Mucosa of descending colon (tissue), 3 donors: ENCODE measurements around the gene CCDC120. TPM values are rescaled to one million over a fixed set of nuclear protein-coding genes. Genes with fewer than 3 reads are reported as not detected.

ENCODE experiments used
- ATAC-seq: fragments of 200-7000 bp; cut with Tn5 transposase; one replicate; pipeline ENCODE4 v1.9.1; 2020; ENCODE audit warnings: mild to moderate bottlenecking, moderate library complexity
- DNase-seq, 3 donors: peaks; one replicate each; pipeline ENCODE4 v3.0.0-alpha.2; 2020
- H3K36me3 ChIP-seq: fragments of 200-600 bp; one replicate; pipeline ENCODE4 v1.8.0; 2021; ENCODE audit warnings: low read depth, mild to moderate bottlenecking
- H3K4me1 ChIP-seq: fragments of 200-600 bp; one replicate; pipeline ENCODE4 v1.8.0; 2021; ENCODE audit warnings: low read depth, mild to moderate bottlenecking
- H3K4me3 ChIP-seq: fragments of 200-600 bp; one replicate; pipeline ENCODE4 v1.8.0; 2021; ENCODE audit warnings: mild to moderate bottlenecking
- H3K9me3 ChIP-seq: fragments of 200-600 bp; one replicate; pipeline ENCODE4 v1.8.0; 2021; ENCODE audit warnings: mild to moderate bottlenecking
- CTCF ChIP-seq: fragments of 200-600 bp; IDR thresholded peaks from one replicate; pipeline ENCODE4 v1.8.0; 2022; ENCODE audit warnings: antibody characterized with exemption, mild to moderate bottlenecking
- intact Hi-C, 2 donors: fragments of 100-400 bp; cut with DNase I in 1 of 2; cut with micrococcal nuclease in 1 of 2; formaldehyde crosslinking; loops; one replicate each; pipeline versions ENCODE4 v1.11.0 to v1.11.1; 2022; cut with DNase I, micrococcal nuclease
- total RNA-seq, 3 donors: library from RNA; stranded (reverse); fragmentation: NEBNext Ultra II Directional in 2 of 3; extraction: Animal tissue kit (Norgen Biotek cat#: 25700) in 2 of 3; gene quantifications; one replicate each; pipeline versions ENCODE4 v1.2.1 to v1.2.4, GENCODE V29; 2021 to 2023
- donor health status: DM: no; HTN: no; CAD: no; lungs with moderate emphysema.
- donor health status: DM: no; HTN: no; CAD: no.
- donor health status: DM: no; HTN: yes; CAD: no.

The CCDC120 gene
- total RNA-seq, 3 donors from 2014 or later: 11.6 to 16.7 (median 12.5) TPM

- TF ChIP-seq CTCF: no peak
- no peak for ATAC-seq
- Histone ChIP-seq H3K4me1 (no peaks in the 10 kb centered on the region), H3K36me3 (no peaks in the 10 kb centered on the region), H3K9me3 (no peaks in the 10 kb centered on the region), H3K4me3 (no peak overlapping the region)
- DNase-seq: no peak
- intact Hi-C loops: no loop called here
Measured at GRCh38 chrX:49070988-49071387, 12.2 kb downstream of the CCDC120 start.

GRCh38 chrX:49071877-49072711, 13.3 kb downstream of the CCDC120 start:
- H3K36me3 ChIP-seq: no peaks in the 10 kb centered on the region
- no peak overlapping the region for H3K4me3 ChIP-seq
- no peaks in the 10 kb centered on the region for H3K9me3 ChIP-seq
- intact Hi-C loops: no loop called here
- H3K4me1 ChIP-seq: no peaks in the 10 kb centered on the region
- ATAC-seq (peak; percentile 47), DNase-seq (peak; percentile 67 to 79 (median 72))
- TF ChIP-seq CTCF: no peak

- Histone ChIP-seq H3K4me3 (no peak overlapping the region), H3K4me1 (no peaks in the 10 kb centered on the region), H3K36me3 (no peaks in the 10 kb centered on the region), H3K9me3 (no peaks in the 10 kb centered on the region)
- DNase-seq (no peak), ATAC-seq (no peak)
- intact Hi-C loops: no loop called here
- no peak for TF ChIP-seq CTCF
Measured at GRCh38 chrX:49072712-49073095, 13.9 kb downstream of the CCDC120 start.

- H3K4me3 ChIP-seq: no peak within 1 kb of the TSS
- H3K36me3 ChIP-seq: no peaks in the 10 kb centered on the region
- H3K9me3 ChIP-seq: no peaks in the 10 kb centered on the region
- H3K4me1 ChIP-seq: no peaks in the 10 kb centered on the region
- DNase-seq: peak; percentile 92 to 95 (median 93)
- no peak for TF ChIP-seq CTCF
- ATAC-seq: peak; percentile 94
- intact Hi-C loops: no loop called here
Measured at GRCh38 chrX:49073601-49074575, 15.1 kb downstream of the CCDC120 start, which contains the start of gene PRAF2. TSS of gene PRAF2 (minus strand) at chrX:49074002. CDS start at chrX:49073987, 15 bp downstream.

GRCh38 chrX:49075347-49075746, 16.5 kb downstream of the CCDC120 start:
- intact Hi-C loops: no loop called here
- DNase-seq (no peak), ATAC-seq (no peak)
- no peaks in the 10 kb centered on the region for H3K4me1 ChIP-seq
- H3K4me3 ChIP-seq: no peak overlapping the region
- H3K9me3 ChIP-seq: no peaks in the 10 kb centered on the region
- H3K36me3 ChIP-seq: no peaks in the 10 kb centered on the region
- no peak for TF ChIP-seq CTCF
